HG02798 (cell line): ENCODE data around the gene ENO1.
"Not testable (repeated sequence)": the region's sequence is repeated elsewhere in the genome, so short reads cannot be mapped to it uniquely, and the experiment has no call there.

Source experiments
- ATAC-seq: cut with Tn5 transposase; IDR thresholded peaks from one replicate; pipeline ENCODE4 v1.9.1; 2021; ENCODE audit warnings: mild to moderate bottlenecking; ENCODE audit not compliant: unreplicated experiment, poor library complexity

The ENO1 gene

DNA sequence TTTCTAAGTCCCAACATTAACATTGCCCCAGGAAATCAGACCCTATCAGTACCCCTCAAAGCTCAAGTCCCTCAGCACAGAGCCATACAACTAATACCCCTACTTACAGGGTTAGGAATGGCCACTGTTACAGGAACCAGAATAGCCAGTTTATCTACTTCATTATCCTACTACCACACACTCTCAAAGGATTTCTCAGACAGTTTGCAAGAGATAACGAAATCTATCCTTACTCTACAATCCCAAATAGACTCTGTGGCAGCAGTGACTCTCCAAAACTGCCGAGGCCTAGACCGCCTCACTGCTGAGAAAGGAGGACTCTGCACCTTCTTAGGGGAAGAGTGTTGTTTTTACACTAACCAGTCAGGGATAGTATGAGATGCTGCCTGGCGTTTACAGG lies 19.0 kb upstream of the ENO1 start:
- not testable (repeated sequence) for ATAC-seq

DNA sequence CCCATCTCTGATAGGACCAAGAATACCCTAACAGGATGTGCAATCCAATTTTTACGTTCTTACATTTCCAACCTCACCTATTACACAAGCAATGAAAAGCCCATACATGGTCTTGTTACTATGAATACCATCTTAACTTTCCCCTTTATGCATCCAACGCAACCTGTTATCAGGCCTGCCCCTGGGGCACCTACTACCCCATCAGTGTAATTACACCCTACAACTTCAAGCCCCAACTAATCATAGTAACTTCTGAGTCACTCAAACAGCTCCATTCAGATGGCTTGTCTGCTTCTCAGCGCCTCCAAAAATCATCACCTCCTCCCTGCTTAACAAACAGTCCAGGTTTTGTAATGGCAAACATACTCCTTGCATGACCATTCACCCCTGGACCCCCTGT lies 18.3 kb upstream of the ENO1 start:
- ATAC-seq = not testable (repeated sequence)

DNA sequence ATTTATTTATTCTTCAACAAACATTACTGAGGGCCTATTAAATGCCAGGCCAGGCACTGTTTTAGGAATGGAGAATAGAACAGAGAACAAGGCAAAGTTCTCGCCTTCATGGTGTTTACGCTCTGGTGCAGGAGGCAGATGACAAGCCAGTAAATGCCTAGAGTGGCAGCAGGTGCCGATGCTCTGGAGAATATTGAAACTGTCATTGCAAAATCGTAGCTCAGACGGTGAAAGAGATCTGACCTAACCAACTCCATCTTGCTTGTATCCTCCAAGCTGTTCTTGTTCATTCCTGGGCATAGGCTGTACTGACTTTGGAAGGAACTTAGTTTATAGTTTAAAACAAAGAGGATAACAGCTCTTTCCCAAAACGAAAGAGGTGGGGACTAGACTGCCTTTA lies 13.5 kb upstream of the ENO1 start:
- no peak for ATAC-seq

DNA sequence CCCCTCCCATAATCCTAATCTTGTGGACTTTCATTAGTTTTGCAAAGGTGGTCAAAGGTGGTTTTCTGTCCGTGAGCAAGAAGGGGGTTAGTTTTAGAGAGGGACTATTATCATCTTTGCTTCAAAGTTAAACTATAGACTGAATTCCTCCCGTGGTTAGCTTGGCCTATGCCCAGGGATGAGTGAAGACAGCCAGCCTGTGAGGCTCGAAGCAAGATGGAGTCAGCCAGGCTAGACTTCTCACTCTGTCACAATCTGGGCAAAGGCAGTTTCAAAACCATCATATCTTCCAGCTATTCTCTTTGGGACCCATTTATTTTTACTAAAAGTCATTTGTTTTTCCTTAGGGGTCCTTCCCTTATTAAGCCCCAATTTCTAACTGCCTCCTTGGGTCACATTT lies 12.9 kb upstream of the ENO1 start:
- ATAC-seq = no peak

DNA sequence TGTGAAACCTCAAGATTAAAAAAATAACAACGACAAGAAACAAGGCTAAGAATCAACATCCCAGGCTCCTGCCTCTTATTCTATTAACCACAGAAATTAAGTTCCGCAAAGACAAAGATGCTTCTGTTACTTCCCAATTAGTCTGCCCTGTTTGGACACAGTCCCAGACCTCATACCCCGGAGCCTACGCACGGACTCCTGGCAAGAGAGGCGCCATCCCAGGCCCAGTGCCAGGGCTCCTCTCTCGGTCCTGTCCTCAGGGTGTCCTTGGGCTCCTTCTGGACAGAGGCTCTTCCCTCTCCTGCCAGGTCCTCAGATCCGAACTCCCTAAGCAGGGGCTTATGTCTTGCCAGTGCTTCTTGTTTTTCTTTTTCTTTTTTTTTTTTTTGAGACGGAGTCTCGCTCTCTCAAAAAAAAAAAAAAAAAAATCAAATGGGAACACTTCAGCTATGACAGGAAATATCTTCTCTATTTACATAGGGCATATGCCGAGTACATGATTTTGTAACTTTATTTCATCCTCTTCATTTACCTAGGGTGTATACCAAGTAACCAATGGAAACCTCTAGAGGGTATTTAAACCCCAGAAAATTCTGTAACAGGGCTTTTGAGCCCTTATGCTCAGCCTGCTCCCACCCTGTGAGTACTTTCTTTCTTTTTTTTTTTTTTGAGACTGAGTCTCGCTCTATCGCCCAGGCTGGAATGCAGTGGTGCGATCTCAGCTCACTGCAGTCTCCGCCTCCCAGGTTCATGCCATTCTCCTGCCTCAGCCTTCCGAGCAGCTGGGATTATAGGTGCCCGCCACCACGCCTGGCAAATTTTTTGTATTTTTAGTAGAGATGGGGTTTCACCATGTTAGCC lies 11.7 kb upstream of the ENO1 start:
- ATAC-seq = no peak

DNA sequence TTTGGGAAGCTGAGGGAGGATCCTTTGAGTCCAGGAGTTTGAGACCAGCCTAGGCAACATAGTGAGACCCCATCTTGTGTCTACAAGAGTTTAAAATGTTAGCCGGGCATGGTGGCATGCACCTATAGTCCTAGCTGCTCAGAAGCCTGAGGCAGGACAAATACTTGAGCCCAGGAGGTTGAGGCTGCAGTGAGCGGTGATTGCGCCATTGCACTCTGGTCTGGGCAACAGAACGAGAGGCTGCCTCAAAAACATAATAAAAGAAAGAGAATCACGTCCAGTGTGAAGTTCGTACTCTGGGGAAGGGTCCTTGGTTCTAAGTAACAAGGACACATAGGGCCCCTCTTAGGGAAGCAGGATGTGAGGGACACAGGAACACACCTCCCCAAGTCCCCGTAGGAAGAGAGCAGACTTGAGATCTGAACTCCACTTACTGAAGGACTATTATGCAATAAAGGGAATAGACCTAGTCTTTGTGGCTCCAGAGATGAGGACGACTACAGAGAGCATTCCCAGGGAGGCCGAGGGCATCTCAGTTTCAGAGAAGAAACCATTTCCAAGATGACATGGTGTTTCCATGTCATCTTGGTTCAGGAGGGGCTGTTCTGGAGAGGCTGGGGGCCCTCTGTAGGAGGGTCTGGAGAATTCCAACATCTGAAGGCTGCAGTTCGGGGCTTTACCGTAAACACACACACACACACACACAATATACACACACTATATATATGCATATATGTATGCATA lies 10.8 kb upstream of the ENO1 start:
- no peak for ATAC-seq

DNA sequence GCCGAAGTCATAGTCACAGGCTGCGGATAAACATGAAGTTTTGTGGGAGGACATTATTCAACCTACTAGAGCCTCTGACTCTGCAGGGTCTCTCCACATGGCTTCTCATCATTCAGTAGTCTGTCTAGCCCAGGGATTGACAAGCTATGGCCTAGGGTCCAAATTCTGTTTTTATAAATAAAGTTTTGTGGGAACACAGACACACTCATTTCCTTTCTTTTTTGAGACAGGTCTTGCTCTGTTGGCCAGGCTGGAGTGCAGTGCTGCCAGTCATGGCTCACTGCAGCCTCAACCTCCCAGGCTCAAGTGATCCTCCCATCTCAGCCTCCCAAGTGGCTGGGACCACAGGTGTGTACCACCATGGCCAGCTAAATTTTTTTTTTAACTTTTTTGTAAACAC lies 8.1 kb upstream of the ENO1 start:
- ATAC-seq = no peak

DNA sequence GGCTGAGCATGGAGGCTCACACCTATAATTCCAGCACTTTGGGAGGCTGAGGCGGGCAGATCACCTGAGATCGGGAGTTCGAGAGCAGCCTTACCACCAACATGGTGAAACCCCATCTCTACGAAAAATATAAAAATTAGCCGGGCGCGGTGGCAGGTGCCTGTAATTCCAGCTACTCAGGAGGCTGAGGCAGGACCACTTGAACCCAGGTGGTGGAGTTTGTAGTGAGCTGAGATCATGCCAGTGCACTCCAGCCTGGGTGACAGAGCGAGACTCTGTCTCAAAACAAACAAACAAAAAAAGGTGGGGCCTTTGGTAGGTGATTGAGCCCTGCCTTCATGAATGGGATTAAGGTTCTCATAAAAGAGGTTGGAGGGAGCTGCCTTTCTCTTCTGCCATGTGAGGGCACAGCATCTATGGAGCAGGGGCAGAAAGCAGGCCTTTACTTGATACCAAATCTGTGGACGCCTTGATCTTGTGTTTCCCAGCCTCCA lies 7.6 kb upstream of the ENO1 start:
- not testable (repeated sequence) for ATAC-seq

DNA sequence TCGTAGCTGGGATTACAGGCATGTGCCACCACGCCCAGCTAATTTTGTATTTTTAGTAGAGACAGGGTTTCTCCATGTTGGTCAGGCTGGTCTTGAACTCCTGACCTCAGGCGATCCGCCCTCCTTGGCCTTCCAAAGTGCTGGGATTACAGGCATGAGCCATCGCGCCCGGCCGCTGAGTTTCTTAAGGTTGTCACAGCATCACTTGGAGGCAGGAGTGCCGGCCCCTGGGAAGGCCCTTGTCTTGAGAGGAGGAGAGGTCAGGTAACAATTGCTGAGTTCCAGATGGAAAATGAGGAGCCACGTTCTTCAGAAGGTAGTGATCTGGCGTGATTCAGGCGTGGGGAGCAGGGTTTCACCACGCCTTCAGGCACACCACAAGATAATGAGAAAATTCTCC lies 5.6 kb upstream of the ENO1 start:
- not testable (repeated sequence) for ATAC-seq

DNA sequence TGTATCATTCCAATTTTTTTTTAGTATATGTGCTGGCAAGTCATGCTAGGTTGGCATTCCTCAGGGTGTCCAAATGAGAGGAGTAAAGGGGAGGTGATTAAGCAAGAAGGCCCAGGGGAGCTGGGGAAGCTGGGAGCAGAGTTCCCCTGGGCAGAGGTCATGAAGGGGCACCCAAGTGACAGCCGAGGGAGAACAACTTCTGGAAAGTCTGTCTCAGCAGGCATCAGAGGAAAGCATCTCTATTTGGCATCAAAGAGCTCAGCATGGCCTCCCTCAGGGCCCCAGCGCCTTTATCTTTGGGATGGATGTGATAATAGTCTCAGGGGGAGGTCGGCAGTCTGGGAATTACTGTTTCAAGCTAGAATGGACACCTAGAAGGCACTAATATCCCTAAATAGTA lies 5.0 kb upstream of the ENO1 start:
- no peak for ATAC-seq

DNA sequence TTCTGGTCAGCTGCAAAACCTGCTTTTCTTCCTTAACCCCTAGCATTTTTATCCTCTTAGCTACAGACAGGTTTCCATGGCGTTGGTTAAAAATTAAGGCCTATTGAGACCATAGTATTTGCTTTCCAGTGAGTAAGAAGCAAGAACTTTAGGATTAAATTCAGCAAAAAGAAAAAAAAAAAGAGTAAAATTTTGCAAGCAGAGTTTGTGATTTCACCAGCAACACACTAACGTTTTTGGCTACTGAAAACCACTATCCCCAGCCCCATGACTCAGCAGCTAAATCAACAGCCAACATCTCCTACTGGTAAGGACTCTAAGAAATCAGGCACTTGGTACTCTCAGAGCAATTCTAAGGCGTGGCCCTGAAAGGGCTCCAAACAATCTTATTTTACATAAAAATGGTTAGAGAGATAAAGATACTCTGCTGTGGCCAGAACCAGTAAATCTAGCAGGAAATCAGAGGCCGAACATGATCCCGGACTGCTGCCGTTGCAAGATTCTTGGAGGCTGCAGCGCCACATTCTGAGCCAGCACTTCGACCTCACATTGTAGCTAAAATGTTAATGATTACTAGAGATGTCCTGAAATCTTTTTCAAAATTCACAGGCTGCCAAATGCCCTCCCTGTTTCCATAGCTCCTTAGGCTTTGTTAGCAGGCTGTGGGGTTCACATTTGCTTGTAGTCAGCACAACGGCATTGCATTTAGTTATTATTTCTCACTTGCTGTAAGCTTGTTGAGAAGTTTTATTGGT lies 1.6 kb upstream of the ENO1 start:
- ATAC-seq = no peak

DNA sequence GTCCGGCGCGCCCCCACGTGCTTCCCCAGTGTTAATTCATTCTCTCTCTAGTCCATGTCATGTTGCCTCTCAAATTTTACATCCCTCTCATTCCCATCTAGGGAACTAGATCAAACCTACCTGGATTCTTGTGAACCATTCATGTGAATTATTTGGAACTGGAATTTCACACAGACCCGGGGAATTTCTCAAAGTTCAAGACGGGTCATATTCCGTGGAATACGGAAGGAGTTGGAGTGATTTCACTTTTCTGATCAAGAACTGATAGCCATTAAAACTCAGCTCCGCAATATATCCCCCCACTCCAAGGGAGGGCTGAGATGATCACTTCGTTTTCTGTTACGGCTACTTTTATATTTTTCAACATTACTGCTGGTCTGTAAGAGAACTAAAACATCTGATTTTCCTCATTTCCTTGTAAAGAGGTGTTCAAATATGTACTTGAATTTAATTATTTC lies 1.0 kb upstream of the ENO1 start:
- ATAC-seq = no peak

DNA sequence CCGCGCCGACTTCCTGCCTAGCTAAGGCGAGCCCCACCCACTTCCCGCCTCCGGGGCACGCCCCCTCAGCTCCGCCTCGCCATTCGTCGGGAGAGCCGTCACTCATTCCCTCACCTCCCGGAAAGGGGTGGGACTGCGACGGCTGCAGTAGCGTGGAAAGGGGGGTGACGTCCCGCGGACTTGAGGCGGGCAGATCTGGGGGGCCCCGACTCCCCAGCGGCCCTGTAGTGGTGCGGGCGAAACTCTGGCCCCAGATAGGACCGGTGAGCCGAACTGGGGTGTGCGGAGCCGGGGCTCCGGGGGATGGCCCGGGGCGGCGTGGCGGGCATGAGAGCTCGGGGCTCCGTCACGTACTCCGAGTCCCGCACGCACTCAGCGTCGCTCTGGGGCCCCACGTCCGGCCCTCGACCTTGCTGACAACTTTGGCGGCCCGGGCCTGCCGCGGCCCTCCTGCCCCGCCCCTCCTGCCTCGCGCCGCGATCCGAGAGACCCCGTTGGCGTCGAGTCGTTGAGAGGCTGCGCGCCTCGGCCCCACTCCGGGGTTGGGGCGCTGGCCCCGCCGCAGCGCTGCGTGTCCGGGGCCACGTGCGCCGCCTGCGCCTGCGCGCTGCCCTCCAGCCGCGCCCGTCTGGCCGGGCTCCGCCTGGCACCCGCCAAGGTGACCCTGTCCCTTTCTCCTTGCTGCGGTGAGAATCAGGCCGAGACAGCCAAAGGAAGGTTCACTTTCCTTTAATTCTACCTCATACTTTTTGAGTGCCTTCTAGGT lies 395 bp upstream of the ENO1 start:
- peak; percentile 82 for ATAC-seq

DNA sequence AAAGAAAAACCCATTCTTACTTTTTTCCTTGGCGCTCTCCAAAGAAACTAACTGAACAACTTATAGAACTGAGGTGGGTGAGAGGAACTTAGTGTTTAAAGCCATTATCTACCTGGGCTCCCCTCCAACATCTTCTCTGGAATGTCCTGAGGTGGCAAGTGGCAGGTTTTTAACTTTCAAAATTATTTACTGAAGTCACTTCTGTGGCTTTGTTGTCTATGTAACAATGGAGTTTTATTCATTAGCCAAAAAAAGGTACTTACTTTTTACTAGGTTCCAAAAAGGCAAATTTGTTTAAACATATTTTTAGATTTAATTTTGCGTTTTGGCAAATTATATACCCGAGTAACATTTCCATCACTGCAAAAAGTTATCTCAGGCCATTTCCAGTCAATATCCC lies 2.4 kb downstream of the ENO1 start:
- no peak for ATAC-seq

DNA sequence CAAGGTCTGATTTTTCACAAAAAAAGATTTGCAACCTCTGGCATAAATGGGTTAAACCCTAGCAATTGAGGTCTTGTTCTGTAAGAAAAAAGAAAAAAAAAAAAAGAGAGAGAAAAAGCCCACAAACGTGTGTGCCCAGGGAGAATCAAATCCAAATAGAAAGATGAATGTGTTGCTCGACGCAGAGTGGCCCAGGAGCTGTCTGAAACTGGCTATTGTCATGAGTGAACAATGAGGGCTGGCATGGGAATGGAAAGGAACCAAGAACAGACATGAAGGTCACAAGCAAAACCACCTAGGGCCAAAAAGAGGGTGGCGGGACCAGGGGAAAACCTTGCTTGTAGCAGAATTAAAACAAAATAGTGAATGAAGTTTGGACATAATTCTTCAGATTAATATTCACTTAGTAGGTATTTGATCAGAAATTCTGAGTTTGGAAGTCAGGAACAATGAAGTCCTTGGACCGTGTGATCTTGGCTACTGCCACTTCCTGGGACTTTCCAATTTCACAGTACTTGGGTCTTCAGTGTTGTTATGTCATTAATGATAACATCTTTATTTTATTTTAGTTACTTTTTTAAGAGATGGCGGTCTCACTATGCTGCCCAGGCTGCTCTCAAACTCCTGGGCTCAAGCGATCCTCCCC lies 3.1 kb downstream of the ENO1 start:
- ATAC-seq = no peak

DNA sequence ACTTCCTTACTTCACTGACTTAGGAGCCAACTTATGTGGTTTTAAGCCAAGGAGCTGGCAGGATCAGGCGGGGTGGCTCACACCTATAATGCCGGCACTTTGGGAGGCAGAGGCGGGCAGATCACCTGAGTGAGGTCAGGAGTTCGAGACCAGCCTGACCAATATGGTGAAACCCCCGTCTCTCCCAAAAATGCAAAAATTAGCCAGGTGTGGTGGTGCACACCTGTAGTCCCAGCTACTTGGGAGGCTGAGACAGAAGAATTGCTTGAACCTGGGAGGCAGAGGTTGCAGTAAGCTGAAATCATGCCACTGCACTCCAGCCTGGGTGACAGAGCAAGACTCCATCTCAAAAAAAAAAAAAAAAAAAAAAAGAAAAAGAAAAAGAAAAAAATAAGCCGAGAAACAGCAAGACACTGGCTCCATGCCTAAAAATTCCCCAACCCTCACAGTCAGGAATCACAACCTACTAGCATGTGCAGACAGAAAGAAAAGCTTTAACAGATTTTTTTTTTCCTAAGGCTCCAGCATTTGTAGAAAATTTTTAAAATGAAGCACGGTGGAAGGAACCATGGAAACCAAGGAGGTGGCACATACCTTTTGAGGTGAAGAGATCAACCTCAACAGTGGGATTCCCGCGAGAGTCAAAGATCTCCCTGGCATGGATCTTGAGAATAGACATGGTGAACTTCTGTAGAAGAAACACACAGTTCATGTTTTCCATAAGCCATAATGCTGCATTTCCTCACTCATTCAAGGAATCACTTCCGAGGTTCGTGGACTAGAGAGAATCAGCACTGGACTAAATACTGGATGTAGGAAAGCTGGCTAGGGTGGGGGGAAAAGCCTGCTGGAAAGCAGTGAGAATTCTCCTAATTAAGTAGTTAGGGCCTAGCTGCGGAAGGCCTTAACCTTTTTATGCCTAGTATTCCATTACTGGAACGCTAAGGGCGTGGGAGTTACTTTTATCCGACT lies 4.0 kb downstream of the ENO1 start:
- ATAC-seq = no peak

DNA sequence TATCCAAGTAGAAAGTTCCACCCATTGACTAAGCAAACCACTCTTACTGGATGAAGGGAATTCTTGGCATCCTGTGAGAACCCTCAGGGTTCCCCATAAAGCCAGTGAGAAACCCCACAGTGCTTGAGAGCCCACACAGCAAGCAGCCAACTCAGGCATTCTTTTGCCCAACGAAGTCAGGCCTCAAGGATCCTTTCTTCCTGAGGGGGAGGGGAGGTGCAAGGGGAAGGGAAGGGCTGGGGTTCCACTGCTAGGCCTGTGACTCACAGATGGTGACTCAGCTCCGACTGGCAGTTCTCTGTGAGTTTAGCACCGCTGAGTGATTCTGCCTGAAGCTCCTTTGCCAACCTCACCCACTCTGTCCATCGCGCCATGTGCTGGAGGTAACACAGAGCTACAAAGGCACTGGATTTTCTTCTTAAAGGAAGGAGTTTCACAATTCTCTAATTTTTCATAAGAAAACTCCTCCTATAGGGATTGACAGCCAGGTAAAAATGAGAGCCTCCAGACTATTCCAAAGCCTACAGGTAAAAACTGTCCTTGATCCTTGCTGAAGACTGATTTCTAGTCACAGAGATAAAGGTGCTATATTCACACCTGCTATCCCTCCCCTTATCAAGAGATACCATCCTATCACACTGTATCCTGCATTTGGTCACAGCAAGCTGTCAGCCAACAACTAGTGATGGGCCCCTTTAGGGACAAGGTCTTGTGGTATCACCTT lies 4.8 kb downstream of the ENO1 start:
- no peak for ATAC-seq

DNA sequence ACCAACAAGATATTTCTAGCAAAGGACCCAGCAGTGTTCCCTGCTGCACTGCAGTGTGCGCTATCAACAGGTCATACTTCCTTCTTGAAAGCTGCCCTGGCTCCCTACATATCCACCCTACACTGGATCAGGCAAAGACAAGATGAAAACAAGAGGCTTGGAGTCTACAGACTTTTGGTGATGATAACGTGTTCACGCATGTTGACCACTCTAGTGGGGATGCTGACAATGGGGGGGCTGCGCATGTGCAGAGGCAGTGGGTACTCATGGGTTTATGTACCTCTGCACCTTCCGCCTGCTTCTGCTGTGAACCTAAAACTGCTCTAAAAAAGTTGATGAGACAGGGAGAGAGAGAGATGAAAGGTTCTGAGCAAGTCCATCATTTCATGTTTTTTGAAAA lies 5.5 kb downstream of the ENO1 start:
- no peak for ATAC-seq
